Measurements from ENCODE around the gene ARHGAP24.

ARHGAP24 gene

DNA sequence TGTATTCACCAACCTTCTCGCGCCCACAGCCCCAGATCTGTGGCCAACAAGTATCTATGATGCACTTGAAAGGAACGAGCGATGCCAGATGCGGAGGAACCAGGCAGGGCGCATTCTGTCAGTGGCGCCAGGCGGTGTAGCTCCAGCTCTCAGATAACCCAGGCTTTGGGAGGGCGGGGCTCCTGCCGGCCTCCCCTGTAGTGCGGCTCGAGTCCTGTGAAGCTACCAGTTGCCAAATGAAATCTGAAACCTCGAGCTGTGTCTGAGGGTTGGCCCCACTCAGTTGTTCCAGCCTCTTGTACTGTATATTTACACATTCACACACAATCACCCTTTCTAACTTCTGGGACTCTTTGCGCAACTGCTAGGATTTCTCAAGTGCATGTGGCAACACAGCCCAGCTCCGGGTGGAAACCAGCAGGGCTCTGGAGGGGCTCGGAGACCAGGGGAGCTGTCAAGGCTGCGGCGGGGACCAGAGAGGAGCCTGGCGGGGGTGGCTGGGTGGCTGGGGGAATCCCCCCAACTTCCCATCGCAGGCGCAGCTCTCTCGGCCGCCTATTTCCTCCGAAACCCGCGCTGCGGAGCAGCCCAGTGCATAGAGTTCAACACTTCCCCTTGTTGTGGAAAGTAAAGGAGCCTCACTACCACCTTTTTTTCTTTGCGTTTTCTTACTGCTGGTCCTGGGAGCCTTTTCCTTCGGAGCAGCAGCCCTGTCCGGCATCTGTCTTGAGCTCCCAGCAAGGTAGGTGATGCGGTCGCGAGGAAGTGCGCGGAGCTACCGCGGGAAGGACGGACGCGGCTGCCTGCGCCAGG is at the start of gene ARHGAP24:
TSS of gene ARHGAP24 (plus strand) at position 333 of the 813 bp plus-strand sequence.
- peak; percentile 88 for DNase-seq (ENCODE audit: low spot score)

DNA sequence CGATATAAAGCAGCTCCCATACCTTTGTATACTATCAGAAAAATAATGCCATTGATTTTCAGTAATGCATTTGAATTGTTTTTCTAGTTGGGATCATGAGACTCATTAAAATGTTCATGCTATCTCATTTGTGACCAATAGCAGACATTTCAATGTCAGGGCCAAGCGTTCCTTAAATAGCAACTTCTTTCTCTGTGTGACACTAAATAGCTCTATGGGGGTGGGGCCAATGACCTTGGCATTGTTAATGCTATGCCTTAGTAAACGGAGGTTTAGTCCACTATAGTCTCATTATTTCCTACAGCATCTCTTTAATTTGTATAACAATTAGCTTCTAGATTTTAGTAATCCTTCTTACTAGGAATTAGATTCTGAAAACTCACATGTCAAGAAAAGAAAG is 48.6 kb upstream of the ARHGAP24 start:
- no peak for DNase-seq (ENCODE audit: low spot score)

DNA sequence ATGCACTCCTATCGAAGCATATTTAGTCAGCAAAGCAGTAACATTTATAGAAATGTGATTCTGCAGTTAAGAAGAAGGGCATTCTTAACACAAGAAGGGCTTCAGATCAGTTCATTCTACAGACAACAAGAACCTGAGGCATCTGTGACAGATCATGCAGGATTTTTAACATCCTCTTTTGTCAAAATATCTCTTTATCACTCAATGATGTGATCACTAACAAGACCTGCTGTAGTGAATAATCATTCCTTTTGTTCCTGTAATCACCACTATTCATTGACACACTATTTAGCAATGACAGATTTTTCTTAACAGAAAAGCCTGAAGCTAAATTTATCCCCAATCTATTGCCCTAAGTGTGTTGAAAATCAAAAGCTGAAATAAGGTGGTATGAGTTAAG is 47.8 kb upstream of the ARHGAP24 start:
- DNase-seq (ENCODE audit: low spot score) = no peak

DNA sequence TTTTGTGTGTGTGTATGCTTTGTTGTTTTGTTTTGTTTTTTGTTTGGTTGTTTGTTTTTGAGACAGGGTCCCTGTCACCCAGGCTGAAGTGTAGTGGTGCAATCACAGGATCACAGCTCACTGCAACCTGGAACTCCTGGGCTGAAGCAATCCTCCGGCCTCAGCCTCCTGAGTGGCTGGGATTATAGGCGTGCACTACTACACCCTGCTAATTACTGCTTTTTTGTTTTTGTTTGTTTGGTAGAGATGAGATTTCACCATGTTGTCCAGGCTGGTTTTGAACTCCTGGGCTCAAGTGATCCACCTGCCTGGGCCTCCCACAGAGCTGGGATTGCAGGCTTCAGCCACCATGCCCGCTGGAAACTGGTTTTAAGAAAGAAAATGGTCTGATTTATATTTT is 44.7 kb upstream of the ARHGAP24 start:
- no peak for DNase-seq (ENCODE audit: low spot score)

DNA sequence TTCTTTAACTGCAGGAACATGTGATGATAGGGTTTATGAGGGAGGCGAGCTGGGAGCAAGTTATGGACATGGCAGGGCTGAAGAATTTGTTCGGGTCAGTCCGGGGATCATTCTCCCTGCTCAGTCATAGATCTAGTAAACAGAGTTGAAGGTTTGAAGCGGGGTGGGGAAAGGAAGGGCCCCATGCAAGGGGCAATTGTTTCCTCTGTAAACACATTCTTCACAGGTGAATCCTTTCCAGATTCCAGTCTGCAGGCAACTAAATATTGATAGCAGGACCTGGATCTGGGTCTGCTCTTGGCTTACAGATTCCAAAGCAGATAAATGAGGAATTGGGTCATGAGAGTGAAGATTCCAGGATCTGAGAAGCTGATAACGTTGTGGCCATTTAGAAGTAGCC is 44.3 kb upstream of the ARHGAP24 start:
- DNase-seq (ENCODE audit: low spot score) = no peak

DNA sequence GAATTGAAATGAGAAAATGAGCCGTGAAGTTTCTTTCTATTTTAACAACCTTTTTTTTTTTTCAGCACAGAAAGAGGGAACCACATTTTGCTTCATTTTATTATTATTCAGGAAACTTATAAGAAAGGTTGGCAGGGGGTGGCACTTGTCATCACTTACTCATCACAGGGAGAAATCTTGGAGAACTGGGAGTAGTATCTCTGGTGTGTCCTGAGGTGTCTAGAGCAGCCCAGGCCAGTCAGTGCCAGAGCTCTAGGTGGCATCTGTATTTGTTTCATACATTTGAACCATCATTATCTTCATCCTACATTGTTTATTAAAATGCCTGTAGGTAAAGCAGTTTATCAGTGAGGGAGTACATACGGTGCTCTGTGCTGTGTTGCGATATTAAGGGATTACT is 43.8 kb upstream of the ARHGAP24 start:
- no peak for DNase-seq (ENCODE audit: low spot score)

DNA sequence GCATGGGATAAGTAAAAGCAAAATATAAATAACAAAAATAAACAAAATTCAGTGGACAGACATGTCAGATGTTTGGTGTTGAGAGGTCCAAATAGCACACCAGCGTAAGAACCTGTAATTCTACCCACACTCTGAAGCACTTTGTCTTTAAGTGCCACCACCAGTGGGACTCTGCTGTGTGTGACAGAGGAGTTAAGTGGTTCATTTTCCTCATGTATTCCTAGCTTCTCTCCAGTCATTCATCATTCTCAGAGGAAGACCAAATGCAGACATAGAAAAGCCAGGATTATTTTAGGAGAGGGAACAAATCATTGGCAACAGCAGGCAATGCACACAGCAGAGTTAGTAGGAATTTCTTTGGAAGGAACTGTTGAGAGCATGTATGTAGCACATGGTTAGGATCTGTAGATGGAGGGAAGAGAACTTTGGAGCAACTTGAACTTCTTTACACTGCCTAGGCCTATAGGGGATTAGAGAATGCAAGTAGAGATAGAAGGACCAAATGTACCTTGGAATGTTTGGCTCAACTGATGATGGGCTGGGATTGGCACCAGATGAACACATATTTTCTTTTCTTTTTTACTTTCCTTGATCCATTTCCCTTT is 43.0 kb upstream of the ARHGAP24 start:
- DNase-seq (ENCODE audit: low spot score) = no peak

DNA sequence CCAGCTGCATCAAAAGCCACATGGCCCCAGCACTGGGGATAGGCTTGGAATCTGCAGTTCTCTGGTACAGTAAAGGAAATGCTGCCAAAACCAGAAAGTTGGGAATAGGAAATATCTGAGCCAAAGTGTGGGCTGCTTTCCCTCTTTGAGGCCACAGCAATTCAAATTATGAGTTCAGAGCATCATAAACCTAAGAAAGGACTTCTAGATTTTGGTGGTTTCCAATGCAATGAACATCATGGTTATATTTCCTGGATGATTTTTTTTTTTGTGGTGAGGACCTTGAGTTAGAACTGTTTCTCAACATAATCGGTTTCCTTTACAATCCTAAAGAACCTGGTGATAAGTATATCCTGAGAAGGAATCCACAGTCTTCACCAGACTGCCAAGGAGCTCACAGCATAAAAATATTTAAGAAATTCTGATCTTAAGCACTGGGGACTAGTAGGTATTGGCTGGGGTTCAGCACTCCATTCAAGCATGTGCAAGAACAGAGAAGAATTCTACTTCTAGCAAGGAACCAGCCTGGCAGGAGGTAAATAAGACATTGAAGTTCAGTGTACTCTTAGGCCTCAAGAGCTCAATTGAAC is 29.8 kb upstream of the ARHGAP24 start:
- no peak for DNase-seq (ENCODE audit: low spot score)

DNA sequence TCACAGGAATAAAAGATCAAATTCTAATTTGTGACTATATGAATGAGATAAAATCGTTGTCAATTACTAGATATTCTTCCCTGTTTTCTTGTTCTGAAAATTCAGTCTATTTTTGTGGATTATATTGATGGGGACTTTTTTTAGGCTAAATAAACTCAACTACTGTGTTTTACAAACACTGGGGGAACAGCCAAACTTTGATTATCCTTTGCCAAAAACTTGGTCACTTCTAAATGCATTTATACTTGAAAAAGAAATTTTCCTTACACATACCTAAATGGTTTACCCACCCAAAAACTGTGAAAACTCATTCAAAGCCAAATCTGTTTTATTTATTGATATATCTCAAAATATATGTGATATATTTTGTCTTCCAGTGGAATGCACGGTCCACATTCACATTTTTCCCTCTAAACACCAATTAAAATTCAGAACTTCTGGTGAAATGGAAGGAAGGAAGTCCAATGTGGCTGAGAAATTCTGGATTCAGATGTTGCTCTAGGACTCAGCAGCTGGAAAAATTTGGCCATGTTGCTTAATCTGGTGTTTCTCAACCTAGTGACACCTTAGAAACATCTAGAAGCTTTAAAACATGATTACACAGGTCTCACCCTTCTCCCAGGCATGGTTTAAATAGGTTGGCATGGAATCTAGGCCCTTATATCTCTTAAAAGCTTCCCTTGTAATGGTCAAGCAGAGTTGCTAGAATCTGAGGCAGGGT is 28.6 kb upstream of the ARHGAP24 start:
- DNase-seq (ENCODE audit: low spot score) = no peak

DNA sequence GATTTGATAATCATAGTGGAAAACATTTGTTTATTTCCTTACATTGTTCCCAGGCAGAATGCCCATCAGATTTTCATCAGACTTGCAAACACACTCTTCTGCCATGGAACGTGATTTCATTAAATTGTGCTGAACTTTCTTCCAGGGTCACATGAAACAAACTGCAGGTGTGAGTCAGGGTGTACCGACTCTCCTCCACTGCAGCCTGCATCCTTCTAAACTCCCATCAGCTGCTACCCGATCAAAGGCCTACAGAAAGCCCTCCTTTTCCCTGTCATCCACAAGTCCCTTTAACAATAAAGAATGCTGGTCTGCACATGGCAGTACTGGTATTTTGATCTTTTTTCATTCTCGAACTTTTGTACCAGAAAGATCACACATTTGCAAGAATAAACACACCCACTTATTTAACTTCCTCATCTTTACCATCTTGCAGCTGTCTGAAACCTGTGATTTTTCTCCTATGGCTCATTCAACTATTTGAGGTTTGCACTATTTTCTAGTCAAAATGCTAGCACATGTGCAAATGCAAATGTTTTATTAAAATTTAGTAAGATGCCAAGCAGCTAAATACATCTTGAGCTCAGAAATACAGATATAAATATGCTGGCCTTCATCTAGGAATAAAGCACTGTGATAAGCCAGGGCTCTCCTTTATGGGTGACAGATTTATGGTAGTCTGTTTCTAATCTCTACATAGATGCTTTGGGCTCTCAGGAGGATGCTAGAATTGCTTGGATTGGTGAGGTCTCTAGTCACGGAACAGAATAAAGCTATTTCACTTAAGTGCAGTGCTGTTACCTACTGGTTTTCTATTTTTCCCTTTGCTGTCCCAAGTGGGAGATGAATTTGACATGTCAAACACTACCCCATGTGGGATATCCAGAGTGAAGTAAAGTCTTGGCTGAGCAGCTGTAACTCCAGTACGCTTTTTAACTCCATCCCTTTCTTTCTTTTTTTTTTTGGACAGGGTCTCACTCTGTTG is 25.8 kb upstream of the ARHGAP24 start:
- no peak for DNase-seq (ENCODE audit: low spot score)

DNA sequence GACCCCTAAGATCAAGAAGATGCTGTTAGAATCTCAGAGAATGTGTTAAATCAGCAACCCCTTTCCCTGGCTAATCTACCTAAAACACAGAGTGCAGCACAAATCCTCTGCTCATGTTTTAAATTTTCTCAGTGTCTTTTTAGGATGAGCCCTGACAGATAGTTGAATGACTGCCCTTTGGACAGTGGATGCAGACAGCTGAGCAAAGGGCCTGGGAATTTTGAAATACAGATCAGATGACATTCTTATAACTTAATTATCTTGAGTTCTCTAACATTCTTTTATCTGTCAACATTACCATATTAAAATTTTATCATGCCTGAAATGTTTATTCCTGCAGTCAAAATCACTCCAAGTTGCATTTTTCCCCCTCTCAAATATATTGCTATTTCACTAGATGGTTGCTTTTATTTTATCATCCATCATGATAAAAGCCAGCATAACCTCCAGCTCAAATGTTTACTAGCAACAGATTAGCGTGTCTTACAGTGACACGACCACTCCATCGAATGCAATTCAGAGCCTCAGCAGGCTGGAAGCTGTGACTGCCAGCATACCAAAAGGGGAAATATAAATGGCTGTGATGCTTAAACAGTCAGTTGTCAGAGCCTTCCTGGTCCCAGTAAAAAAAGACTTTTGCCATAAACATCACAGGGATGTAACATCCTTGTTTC is 22.8 kb upstream of the ARHGAP24 start:
- no peak for DNase-seq (ENCODE audit: low spot score)

DNA sequence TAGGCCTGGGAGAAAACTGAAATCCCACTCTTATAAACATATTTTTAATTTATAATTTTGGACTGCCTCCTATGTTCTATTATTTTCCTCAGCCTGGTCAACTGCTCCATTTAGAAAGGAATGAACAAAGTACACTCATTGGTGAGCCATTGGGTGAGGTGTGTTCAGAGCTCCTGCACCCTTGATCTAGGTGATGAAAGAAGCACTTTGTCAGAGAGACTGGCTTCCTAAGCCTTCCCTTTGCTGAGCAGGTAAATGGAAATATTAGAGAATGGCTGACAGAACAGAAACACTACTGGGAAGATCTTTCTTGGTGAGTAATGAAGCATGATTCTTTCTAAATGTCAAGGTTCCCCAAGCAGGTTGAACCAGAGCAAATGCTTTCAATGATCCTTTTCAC is 19.0 kb upstream of the ARHGAP24 start:
- no peak for DNase-seq (ENCODE audit: low spot score)

DNA sequence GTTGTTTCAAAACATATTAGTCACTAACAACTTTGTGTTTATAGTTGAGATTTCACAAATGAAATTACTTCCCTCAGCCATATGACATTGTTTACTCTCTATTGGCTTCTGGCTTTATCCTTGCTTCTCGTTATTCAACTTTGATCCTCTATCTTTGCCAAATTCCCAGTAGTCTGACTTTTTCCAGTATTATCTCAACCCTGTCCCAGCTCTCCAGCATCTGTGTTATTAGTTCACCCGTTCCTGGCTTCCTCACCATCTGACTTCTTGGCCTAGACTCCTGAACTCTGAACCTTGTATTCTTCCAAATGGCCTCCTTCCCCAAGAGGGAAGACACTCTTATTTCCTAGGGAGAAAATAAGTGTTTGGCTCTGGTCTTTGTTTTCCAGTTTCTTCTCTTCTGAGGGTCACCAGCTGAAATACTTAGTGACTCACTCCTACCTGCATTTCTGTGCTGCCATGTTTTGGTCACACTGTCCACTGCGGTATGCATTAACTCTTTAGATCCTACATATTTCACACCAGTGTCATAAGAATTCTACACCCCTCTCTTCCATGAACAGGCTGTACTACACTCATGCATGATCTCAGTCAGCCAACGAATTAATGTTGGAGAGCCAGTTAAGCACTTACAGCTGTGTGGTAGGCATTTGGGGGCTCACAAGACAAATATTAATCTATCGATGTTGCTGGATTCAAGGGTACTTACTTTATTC is 17.0 kb upstream of the ARHGAP24 start:
- no peak for DNase-seq (ENCODE audit: low spot score)

DNA sequence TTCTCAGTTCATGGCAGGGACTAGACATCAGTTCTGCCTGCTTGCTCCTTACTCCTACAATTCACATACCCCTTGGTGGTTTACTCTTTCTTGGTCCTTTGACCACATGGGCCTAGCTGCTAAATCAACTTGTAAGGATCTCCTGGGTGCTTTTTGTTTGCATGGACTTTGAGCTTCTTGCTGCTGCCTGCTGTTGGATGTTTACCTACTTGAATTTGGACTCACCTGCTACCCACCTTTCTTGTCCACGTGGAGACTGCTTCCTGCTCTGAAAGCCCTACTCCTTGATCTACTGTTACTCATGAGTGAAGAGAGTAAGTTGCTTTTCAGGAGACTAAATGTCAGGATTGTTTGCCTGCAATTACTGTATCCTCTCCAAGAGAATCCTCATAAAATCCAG is 15.2 kb upstream of the ARHGAP24 start:
- no peak for DNase-seq (ENCODE audit: low spot score)

DNA sequence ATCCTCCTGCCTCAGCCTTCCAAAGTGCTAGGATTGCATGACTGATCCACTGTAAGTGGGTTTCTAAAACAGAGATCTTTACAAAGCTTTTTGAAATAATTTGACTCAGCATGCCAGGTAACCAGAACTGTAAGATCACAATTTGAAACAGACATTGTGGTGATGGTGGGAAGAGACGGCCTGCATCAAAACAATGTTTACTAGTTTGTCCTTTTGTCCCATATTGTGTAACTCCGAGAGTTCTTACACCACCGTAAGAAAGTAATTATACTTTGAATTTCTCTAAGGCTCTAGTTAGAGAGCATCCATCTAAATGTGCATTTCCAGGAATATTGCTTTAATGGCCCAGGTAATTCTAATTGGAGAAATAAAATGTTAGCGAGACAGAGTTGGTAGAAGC is 594 bp upstream of the ARHGAP24 start:
- DNase-seq (ENCODE audit: low spot score) = no peak

DNA sequence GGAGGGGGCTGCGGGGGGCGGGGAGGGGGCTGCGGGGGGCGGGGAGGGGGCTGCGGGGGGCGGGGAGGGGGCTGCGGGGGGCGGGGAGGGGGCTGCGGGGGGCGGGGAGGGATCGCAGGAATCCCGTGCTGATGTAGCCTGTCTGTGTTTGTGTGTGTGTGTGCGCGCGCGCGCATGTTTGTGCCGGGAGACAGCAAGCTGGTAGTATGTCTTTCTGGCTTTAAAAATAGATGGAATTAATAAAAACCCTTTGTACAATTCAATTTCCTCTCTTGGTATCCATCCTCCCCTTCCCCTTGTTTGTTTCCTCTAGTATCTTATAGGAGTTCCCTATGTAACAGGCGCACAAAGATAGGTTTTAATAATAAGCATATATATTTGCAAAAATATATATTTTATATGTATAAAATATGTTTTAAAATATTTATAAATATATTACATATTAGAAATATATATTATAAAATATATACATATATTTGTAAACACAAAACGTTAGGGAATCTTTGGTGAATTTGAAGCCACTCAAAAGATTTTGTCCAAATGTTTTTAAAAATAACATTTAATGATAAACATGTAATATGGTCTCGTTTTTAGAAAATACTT is 782 bp downstream of the ARHGAP24 start:
- DNase-seq (ENCODE audit: low spot score) = peak; percentile 74

DNA sequence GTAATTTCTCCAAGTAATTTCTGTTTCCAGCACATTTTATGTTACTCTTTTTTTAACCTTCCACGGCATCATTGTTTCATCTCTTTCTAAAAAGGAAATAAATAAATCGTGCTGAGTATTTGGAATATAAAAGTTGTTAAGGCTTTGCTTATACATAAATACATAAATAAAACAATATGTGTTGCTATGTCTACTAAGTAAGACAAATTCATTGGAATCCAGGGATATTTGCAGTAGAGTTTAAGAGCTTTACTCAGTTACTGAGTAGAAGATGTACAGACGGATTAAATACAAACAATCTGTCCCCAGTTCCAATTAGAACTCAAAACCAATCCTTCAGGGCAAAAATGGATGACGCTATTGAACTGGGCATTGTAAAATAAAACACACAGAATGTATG is 1.4 kb downstream of the ARHGAP24 start:
- no peak for DNase-seq (ENCODE audit: low spot score)

DNA sequence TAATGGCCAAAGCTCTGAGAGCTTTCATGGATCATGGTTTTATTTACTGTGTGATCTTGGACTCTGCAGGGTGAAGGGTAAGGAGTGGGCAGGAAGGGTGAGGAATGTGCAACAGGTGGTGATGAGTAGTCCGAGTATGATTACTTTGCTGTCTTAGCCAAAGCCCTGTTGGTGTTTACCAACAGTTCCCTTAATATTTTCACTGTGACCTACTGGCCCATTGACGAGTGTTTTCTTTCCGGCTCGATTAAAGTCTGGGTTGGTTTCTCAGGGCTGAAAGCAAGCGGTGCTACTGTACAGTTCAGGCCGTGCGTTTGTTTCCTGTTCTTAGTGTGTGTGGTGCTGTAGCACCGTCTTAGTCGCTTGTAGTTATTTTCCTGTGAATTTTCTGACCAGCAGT is 2.6 kb downstream of the ARHGAP24 start:
- DNase-seq (ENCODE audit: low spot score) = no peak

DNA sequence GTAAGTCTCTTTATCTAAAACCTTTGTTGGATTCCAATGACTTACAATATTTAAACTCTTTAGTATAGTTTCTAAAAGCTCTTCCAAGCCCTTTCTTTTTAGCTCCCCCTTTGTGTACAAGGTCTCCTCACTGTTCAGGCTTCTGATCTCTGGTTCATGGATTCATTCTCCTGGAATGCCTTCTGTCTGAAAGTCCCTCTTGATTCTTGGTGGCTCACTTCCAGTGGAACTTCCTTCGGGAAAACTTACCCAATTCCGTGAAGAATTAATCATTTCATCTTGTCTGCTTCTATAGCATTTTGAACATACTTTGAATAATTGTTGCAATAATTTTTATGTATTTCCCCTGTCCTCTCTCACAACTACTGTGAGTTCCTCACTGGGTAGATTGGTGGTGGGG is 3.6 kb downstream of the ARHGAP24 start:
- DNase-seq (ENCODE audit: low spot score) = no peak

All from left forelimb (tissue), 1 donor.